Suprapubic skin (tissue), 4 donors: ENCODE results near the gene KRTAP4-11.

ENCODE experiments used
- CTCF ChIP-seq, 2 donors: fragments of 200-600 bp in 1 of 2; fragments of 450-650 bp in 1 of 2; sonication (generic) in 1 of 2; IDR thresholded peaks; one replicate each; pipeline ENCODE4 v1.5.1; 2016 to 2019; ENCODE audit warnings: antibody characterized with exemption in 2 of 2, mild to moderate bottlenecking in 1 of 2, moderate library complexity in 1 of 2
- EP300 ChIP-seq: sonication (generic); formaldehyde crosslinking; IDR thresholded peaks from one replicate; pipeline ENCODE4 v1.6.1; 2017; ENCODE audit warnings: antibody characterized with exemption
- POLR2AphosphoS5 ChIP-seq, 3 donors: sonication (generic); formaldehyde crosslinking; IDR thresholded peaks; one replicate each; pipeline ENCODE4 v1.6.1; 2017; ENCODE audit warnings: antibody characterized with exemption in 3 of 3

- TF ChIP-seq CTCF (IDR thresholded peaks at IDR 0.05) = no peak
- TF ChIP-seq POLR2AphosphoS5 (IDR thresholded peaks at IDR 0.05) = no peak
- no peak for TF ChIP-seq EP300
These were observed 35.7 kb upstream of the KRTAP4-11 start for GRCh38 chr17:41153856-41154255.
